K562 (cell line): ENCODE data around the gene CRY2. TPM values are rescaled to one million over a fixed set of nuclear protein-coding genes. Genes with fewer than 3 reads are reported as not detected.
A peak's percentile ranks its signal among the peaks of the same experiment; 100 is the strongest.
"Not testable (repeated sequence)": the region's sequence is repeated elsewhere in the genome, so short reads cannot be mapped to it uniquely, and the experiment has no call there.

Experiments
- ATAC-seq: fragments of 200-7000 bp; cut with Tn5 transposase; 3 replicates; pipeline ENCODE4 v1.9.1; 2020; ENCODE audit warnings: moderate library complexity
- BruUV-seq: library from RNA; stranded (reverse); fragments of 400-500 nt; replicated peaks from 2 replicates; lab custom pipeline; 2021; lab: Mats Ljungman, UMichigan
- CTCF ChIA-PET: fragments of 300-600 bp; formaldehyde crosslinking; extraction: SDS; loops from one replicate; lab custom pipeline; 2021; ENCODE audit warnings: low intra/inter-chr PET ratio; lab: Yijun Ruan, JAX
- POLR2A ChIA-PET: fragments of 300-600, 350-650 bp; sonication (Branson Sonifier 250); formaldehyde crosslinking; extraction: SDS; loops from one replicate; lab custom pipeline; 2021; ENCODE audit warnings: antibody characterized with exemption, inconsistent platforms; lab: Yijun Ruan, JAX
- DNase-seq, 4 experiments: peaks; one replicate each; pipeline versions ENCODE4 v3.0.0 to v3.0.0-alpha.2; 2011 to 2018; ENCODE audit warnings: low spot score in 3 of 4, mixed read lengths in 3 of 4; ENCODE audit errors: extremely low read depth in 1 of 4
- FAIRE-seq: peaks from 2 replicates; lab custom pipeline; 2011; peaks lifted over from hg19 to GRCh38; lab: Jason Lieb, UNC
- H2AFZ ChIP-seq: 2 replicates; pipeline ENCODE4 v1.6.0; 2011; ENCODE audit warnings: low read depth, low read length, control low read depth, inconsistent platforms
- H3K27ac ChIP-seq: fragments of 200-600 bp; 3 replicates; pipeline ENCODE4 v1.8.0; 2011; ENCODE audit warnings: low read depth, mild to moderate bottlenecking, control low read depth, inconsistent platforms, low read length, moderate library complexity, mixed read lengths; ENCODE audit errors: extremely low read depth
- H3K27me3 ChIP-seq, 2 experiments: fragments of 300-600 bp in 1 of 2; 2 replicates in 1 of 2; 3 replicates in 1 of 2; pipeline versions ENCODE4 v1.6.0 to v1.8.0; 2011; ENCODE audit warnings: inconsistent platforms in 2 of 2, low read length in 2 of 2, mild to moderate bottlenecking in 1 of 2, mixed read lengths in 1 of 2, moderate library complexity in 1 of 2; ENCODE audit not compliant: control insufficient read depth in 2 of 2, insufficient read depth in 2 of 2
- H3K36me3 ChIP-seq: fragments of 300-600 bp; 3 replicates; pipeline ENCODE4 v1.8.0; 2011; ENCODE audit warnings: mild to moderate bottlenecking, low read length, inconsistent platforms; ENCODE audit not compliant: control insufficient read depth, insufficient read depth
- H3K4me1 ChIP-seq, 2 experiments: fragments of 200-600 bp in 1 of 2; replicated peaks in 1 of 2; 2 replicates in 1 of 2; 3 replicates in 1 of 2; pipeline versions ENCODE4 v1.5.1 to v1.8.0; 2011; ENCODE audit warnings: inconsistent platforms in 2 of 2, low read length in 2 of 2, mild to moderate bottlenecking in 1 of 2, mixed read lengths in 1 of 2, moderate library complexity in 1 of 2; ENCODE audit not compliant: control insufficient read depth in 2 of 2, insufficient read depth in 2 of 2
- H3K4me2 ChIP-seq: 2 replicates; pipeline ENCODE4 v1.6.1; 2011; ENCODE audit warnings: low read length, control low read depth, inconsistent platforms, mixed read lengths; ENCODE audit not compliant: insufficient read depth
- H3K4me3 ChIP-seq: fragments of 200-600 bp; sonication (generic), shearing (Covaris generic); 2 replicates; pipeline ENCODE4 v1.5.1; 2016; ENCODE audit warnings: control low read depth, inconsistent platforms
- H3K79me2 ChIP-seq: fragments of 200-600 bp; 3 replicates; pipeline ENCODE4 v1.8.0; 2011; ENCODE audit warnings: low read length, inconsistent platforms; ENCODE audit not compliant: control insufficient read depth, insufficient read depth
- H3K9ac ChIP-seq, 2 experiments: 2 replicates each; pipeline versions ENCODE4 v1.6.0 to v1.6.1; 2011; ENCODE audit warnings: low read depth in 2 of 2, low read length in 2 of 2, control low read depth in 1 of 2, inconsistent platforms in 1 of 2, mild to moderate bottlenecking in 1 of 2, mixed read lengths in 1 of 2; ENCODE audit not compliant: insufficient read depth in 1 of 2
- H3K9me1 ChIP-seq: one replicate; pipeline ENCODE4 v1.6.0; 2011; ENCODE audit warnings: inconsistent platforms, mild to moderate bottlenecking, low read length, moderate library complexity; ENCODE audit not compliant: control insufficient read depth, insufficient read depth
- H3K9me3 ChIP-seq: replicated peaks from 2 replicates; pipeline ENCODE4 v1.5.1; 2011; ENCODE audit warnings: low read depth, low read length, inconsistent platforms; ENCODE audit not compliant: control insufficient read depth, insufficient read depth
- H4K20me1 ChIP-seq: replicated peaks from 2 replicates; pipeline ENCODE4 v1.6.1; 2011; ENCODE audit warnings: low read length, inconsistent platforms, mixed read lengths; ENCODE audit not compliant: control insufficient read depth, insufficient read depth
- PHB ChIP-seq: fragments of 250-450 bp; sonication (Bioruptor Pico); IDR thresholded peaks from 2 replicates; pipeline ENCODE4 v1.5.0; 2021
- SUPT5H ChIP-seq: fragments of 450-650 bp; IDR thresholded peaks from 2 replicates; pipeline ENCODE4 v1.6.1; 2016
- TFE3 ChIP-seq: fragments of 450-650 bp; formaldehyde crosslinking; IDR thresholded peaks from 2 replicates; pipeline ENCODE4 v1.4.0; 2020; ENCODE audit warnings: mild to moderate bottlenecking, mixed read lengths
- WGBS: fragments of 100-300 bp; shearing (Covaris generic); methylation state at CpG from one replicate; pipeline ENCODE4 v1.1.6; 2016; ENCODE audit warnings: low coverage, mixed read lengths; ENCODE audit not compliant: insufficient coverage; ENCODE audit errors: missing lambda C conversion rate; 5-methylcytosine and 5-hydroxymethylcytosine counted together
- in situ Hi-C: fragments of 300-500 bp; cut with MboI; formaldehyde crosslinking; loops from 4 replicates; pipeline ENCODE4 v1.15.0; 2018; ENCODE audit warnings: inconsistent platforms, mixed read lengths
- intact Hi-C: fragments of 100-400 bp; cut with micrococcal nuclease; formaldehyde crosslinking; loops from 2 replicates; pipeline ENCODE4 v1.14.2; 2022
- polyA plus RNA-seq, 8 experiments: library from polyadenylated mRNA; depleted of rRNA in 4 of 8; stranded (reverse) in 5 of 8; unstranded in 3 of 8; fragments of >200 nt; fragmentation: Nextera tagmentation in 2 of 8; fragmentation: Illumina TruSeq in 1 of 8; extraction: Ambion mirVana in 2 of 8; extraction: Trizol in 1 of 8; gene quantifications; 2 replicates each; pipeline versions ENCODE4 v1.2.1 to v1.2.3, GENCODE V29; 2011 to 2014; ENCODE audit warnings: inconsistent platforms in 1 of 8, missing spikeins in 1 of 8
- total RNA-seq, 7 experiments: library from RNA; depleted of rRNA in 6 of 7; stranded (reverse); fragments of >200 nt in 6 of 7; fragmentation: Illumina TruSeq in 2 of 7; extraction: Trizol in 2 of 7; gene quantifications; 2 replicates each; pipeline versions ENCODE4 v1.2.1 to v1.2.3, GENCODE V29; 2011 to 2021; ENCODE audit warnings: low replicate concordance in 1 of 7
- TF ChIP-seq, protein P1 (sequence below): sonication (generic); formaldehyde crosslinking; IDR thresholded peaks from 2 replicates; pipeline ENCODE4 v1.8.0; 2023; ENCODE audit warnings: mild to moderate bottlenecking, missing genetic modification reagents

The CRY2 gene
- total and polyA plus RNA-seq, 9 of the 15 experiments (the other 6 are each of a cell fraction or from before 2014, with no cell fraction given), result 2.3 to 23.9 (median 14.8) TPM

DNA sequence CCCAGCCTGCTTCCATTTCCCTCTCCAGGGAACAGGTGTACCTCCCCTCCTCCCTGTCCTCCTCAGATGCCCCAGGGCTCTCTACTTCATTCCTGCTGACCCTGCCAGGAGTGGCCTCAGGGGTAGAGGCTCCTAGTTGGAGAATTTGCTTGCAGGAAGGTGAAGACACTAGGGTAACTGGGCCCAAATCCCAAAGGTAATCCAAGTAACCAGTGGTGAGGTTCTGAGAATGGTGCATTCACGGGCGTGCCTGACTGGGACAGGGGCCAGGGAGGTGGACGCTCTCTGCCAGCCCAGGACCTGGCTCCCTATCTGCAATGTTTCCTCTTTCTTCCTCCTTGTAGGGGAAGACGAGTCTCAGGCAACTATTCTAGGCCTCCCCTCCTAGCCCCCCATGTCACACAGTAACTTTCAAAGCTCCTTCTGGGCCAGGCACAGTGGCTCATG is 39.5 kb upstream of the CRY2 start:
- no TSS peak for BruUV-seq
- POLR2A ChIA-PET, result no interaction called here
- no peak overlapping the region for H2AFZ ChIP-seq
- H4K20me1 ChIP-seq, result peaks cover 3% of the 10 kb centered on the region; the same call in 1 of the 2 replicates
- no peaks in the 10 kb centered on the region for H3K27me3 ChIP-seq
- CTCF ChIA-PET, result no interaction called here
- H3K27ac ChIP-seq, result no peak overlapping the region
- peaks cover 42% of the 10 kb centered on the region; the same call in 2 of the 3 replicates for H3K36me3 ChIP-seq
- peaks cover 11 to 46% of the 10 kb centered on the region in 2 experiments; a peak in 4 of 5 replicates for H3K4me1 ChIP-seq
- DNase-seq (no peak), ATAC-seq (no peak), FAIRE-seq (no peak)
- peaks cover 27% of the 10 kb centered on the region for H3K79me2 ChIP-seq
- H3K9ac ChIP-seq, result peak overlapping the region in 1 of 2 experiments; percentile 87; a peak in 2 of 4 replicates
- peak overlapping the region; percentile 89 for H3K4me2 ChIP-seq
- no peak overlapping the region for H3K4me3 ChIP-seq
- 66% methylated on average over 4 of the region's 4 CpGs for WGBS
- H3K9me3 ChIP-seq, result no peaks in the 10 kb centered on the region
- intact Hi-C loops (loop anchor here (5.0 to 10.0 kb wide), 2 partner anchors 39 to 63 kb away; partner anchors contain the start of gene CRY2), in situ Hi-C loops (no loop called here)
- no peak for TF ChIP-seq SUPT5H
- TF ChIP-seq TFE3 (CRISPR knock-in tag), result no peak
- no peak for TF ChIP-seq PHB
- TF ChIP-seq, protein P1, sequence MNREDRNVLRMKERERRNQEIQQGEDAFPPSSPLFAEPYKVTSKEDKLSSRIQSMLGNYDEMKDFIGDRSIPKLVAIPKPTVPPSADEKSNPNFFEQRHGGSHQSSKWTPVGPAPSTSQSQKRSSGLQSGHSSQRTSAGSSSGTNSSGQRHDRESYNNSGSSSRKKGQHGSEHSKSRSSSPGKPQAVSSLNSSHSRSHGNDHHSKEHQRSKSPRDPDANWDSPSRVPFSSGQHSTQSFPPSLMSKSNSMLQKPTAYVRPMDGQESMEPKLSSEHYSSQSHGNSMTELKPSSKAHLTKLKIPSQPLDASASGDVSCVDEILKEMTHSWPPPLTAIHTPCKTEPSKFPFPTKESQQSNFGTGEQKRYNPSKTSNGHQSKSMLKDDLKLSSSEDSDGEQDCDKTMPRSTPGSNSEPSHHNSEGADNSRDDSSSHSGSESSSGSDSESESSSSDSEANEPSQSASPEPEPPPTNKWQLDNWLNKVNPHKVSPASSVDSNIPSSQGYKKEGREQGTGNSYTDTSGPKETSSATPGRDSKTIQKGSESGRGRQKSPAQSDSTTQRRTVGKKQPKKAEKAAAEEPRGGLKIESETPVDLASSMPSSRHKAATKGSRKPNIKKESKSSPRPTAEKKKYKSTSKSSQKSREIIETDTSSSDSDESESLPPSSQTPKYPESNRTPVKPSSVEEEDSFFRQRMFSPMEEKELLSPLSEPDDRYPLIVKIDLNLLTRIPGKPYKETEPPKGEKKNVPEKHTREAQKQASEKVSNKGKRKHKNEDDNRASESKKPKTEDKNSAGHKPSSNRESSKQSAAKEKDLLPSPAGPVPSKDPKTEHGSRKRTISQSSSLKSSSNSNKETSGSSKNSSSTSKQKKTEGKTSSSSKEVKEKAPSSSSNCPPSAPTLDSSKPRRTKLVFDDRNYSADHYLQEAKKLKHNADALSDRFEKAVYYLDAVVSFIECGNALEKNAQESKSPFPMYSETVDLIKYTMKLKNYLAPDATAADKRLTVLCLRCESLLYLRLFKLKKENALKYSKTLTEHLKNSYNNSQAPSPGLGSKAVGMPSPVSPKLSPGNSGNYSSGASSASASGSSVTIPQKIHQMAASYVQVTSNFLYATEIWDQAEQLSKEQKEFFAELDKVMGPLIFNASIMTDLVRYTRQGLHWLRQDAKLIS (CRISPR knock-in tag), result no peak
- H3K9me1 ChIP-seq, result no peaks in the 10 kb centered on the region

- FAIRE-seq, ATAC-seq, H3K4me3 ChIP-seq, H3K9me3 ChIP-seq, H4K20me1 ChIP-seq, in situ Hi-C loops, H3K27ac ChIP-seq, CTCF ChIA-PET, POLR2A ChIA-PET, H3K4me2 ChIP-seq, BruUV-seq, H3K27me3 ChIP-seq, H3K9me1 ChIP-seq, H3K9ac ChIP-seq, H2AFZ ChIP-seq, DNase-seq: not testable (repeated sequence)
- intact Hi-C loops, result loop anchor here (5.0 to 10.0 kb wide), 2 partner anchors 39 to 64 kb away; partner anchors contain the start of gene CRY2
- WGBS, result 97% methylated on average over 5 of the region's 6 CpGs
- peaks cover 42% of the 10 kb centered on the region; the same call in 2 of the 3 replicates for H3K36me3 ChIP-seq
- peaks cover 11 to 46% of the 10 kb centered on the region in 2 experiments; a peak in 4 of 5 replicates for H3K4me1 ChIP-seq
- peaks cover 27% of the 10 kb centered on the region for H3K79me2 ChIP-seq
Observed at GRCh38 chr11:45808427-45808826, 38.8 kb upstream of the CRY2 start.
